Measurements from ENCODE around the gene CKLF.

- TF ChIP-seq POLR2AphosphoS5 (IDR thresholded peaks at IDR 0.05; ENCODE audit: low read depth, low read length): no peak
- no peak for TF ChIP-seq REST (IDR thresholded peaks at IDR 0.05; ENCODE audit: insufficient read depth in 1 of 2, low read depth in 2 of 2, low read length in 2 of 2)
- no peak for TF ChIP-seq TAF1 (IDR thresholded peaks at IDR 0.05; ENCODE audit: borderline replicate concordance, insufficient read depth, low read length)
- TF ChIP-seq SIN3A (IDR thresholded peaks at IDR 0.05; ENCODE audit: borderline replicate concordance, insufficient read depth, low read length): no peak
Observed at GRCh38 chr16:66592814-66593213, 40.4 kb downstream of the CKLF start.
